Measurements from ENCODE around the gene ASNS.
"Not testable (repeated sequence)": the region's sequence is repeated elsewhere in the genome, so short reads cannot be mapped to it uniquely, and the experiment has no call there.

Gene ASNS

DNA sequence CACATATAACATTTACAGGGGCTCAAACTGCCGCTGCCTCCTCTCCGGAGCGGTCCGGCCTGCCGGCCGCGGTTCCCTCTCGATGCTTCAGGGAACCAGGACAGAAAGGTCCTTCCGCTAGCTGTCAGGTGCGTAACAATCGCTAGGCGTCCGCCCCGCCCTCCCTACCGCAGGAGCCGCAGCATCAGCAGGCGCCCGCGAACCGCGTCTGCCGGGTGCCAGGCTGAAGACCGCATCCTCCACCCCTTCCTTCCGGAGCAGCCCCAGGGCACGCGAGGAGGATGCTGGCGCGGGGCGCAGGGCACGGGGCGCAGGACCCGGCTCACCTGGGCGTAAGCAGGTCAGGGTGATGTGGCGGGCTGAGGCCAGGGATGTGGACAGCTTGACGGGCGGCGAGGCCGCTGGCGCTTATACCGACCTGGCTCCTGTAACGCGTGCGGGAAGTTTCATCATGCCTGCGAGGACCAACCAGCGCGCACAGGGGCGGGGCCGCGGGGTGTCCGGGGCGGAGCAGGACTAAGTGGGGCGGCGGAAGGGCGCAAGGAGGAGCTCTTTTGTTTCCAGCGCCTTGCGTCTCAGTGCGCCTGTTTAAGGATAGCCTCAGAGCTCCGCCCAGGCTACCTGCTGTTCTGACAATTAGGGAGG, at the start of gene ASNS:
Gene ASNS, minus strand, starts transcription at position 384 of the 645 bp plus-strand sequence. CDS start 3,252 bp downstream, outside the sequence.
- peak; percentile 96 for DNase-seq

- not testable (repeated sequence) for DNase-seq
These were observed 49.0 kb upstream of the ASNS start for GRCh38 chr7:97921254-97921653.

DNA sequence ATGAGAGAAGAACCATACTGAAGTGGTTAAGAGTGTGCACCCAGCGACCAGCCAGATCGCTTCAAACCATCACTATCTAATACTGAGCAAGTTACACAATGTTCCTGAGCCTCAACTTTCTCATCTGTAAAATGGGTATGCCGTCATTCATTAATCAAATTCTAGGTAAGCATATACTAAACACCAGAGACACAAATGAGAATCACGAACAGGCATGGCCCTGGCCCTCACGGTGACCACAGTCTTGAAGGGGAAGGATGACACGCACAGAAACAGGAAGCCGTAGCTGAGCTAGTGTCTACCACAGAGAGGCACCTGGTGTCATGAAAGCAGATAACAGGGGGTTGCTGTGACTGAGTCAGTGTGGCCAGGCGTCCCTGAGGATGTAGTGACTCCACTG, 43.1 kb upstream of the ASNS start:
- not testable (repeated sequence) for DNase-seq

GRCh38 chr7:97912294-97912693, 40.1 kb upstream of the ASNS start:
- DNase-seq, result not testable (repeated sequence)

- not testable (repeated sequence) for DNase-seq
These were observed 24.7 kb upstream of the ASNS start for GRCh38 chr7:97896893-97897292.

- DNase-seq, result not testable (repeated sequence)
These were observed 19.5 kb upstream of the ASNS start for GRCh38 chr7:97891721-97892120.

GRCh38 chr7:97879527-97879926, 7.3 kb upstream of the ASNS start:
- peak; percentile 41 for DNase-seq

- not testable (repeated sequence) for DNase-seq
These were observed 2.7 kb upstream of the ASNS start for GRCh38 chr7:97874894-97875293.

GRCh38 chr7:97873606-97874005, 1.4 kb upstream of the ASNS start:
- no peak for DNase-seq

GRCh38 chr7:97871659-97872024, 566 bp downstream of the ASNS start:
- peak; percentile 23 for DNase-seq

- DNase-seq, result peak; percentile 15
These were observed 3.4 kb downstream of the ASNS start for GRCh38 chr7:97868788-97869187.

- DNase-seq, result peak; percentile 10
These were observed 3.9 kb downstream of the ASNS start for GRCh38 chr7:97868314-97868713.

DNA sequence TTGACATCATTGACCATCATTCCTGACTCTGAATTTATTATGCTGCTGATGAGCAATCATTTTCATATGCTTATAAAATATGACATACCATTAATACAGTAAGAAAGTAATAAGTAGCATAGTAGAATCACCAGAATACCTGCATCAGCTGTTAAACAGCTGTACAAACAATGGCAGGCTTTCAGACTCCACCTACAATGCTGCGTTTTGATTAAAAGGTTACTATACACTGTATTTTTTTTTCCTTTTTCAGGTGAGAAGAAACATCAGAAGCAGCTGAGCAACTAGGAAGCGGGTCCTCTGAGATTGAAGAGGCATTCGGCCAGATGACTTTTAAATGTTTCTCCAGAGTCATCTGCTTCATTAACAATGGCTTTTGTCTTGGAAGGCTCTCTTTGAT, 7.1 kb downstream of the ASNS start:
- DNase-seq, result no peak

DNA sequence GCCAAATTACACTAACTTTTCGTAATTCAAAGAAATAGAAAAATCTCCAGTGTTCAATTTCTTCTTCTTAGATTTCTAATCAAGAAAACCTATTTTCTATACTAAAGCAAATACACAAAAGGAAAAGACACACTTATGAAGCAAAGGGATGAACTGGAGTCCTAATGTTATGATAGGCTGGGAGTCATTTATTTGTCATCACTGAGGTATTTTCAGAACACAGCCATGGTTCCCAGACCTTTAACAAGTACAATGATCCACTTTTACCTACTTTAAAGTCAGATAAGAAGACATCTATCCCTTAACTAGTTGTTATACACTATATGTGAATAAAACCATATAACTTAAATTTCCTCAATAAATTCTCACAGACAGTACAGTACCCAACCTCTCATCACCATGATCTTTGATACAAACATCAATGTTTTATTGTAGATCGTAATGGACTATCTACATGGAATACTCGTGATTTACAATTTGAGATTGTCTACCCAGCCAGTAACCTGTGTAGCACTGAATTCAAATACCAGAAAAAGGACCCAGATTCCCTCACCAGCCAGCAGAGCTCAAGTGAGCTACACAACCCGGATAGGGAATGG, 12.5 kb downstream of the ASNS start:
- DNase-seq, result no peak

DNA sequence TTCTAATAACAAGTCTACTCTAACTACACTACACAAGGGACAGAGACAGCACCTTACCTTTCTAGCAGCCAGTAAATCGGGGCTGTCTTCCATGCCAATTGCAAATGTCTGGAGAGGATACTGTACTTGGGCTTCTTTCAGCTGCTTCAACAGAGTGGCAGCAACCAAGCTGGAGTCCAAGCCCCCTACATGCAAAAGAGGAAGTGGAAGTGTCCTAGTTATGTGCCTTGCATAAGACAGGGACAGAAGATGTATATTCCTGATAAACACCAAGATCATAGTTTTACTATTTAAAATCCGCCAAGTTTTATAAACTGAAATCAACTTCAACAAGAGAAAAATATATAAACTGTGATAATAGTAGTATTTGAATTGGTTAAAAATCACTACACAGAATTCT, 14.0 kb downstream of the ASNS start:
- DNase-seq, result peak; percentile 60

GRCh38 chr7:97857544-97857943, 14.7 kb downstream of the ASNS start:
- DNase-seq, result no peak

- DNase-seq, result no peak
These were observed 20.5 kb downstream of the ASNS start for GRCh38 chr7:97851683-97852082.

- DNase-seq, result not testable (repeated sequence)
These were observed 21.8 kb downstream of the ASNS start for GRCh38 chr7:97850262-97851031.

DNA sequence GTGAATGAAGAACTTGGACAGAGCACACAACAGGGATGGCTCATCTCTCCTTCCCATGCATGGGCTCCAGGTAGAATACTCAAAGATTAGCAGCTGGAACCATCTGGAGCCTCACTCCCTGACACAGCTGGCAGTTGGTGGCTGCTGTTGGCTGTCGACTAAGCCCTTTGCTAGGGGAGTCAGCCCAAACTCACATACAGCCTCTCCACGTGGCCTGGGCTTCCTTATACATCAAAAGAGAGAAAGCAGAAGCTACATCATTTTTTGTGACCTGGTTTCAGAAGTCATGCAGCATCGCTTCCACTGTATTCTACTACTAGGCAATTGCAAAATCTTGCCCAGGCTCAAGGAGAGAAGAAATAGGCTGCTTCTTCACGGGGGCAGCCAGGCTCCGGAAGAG, 24.4 kb downstream of the ASNS start:
- peak; percentile 57 for DNase-seq

DNA sequence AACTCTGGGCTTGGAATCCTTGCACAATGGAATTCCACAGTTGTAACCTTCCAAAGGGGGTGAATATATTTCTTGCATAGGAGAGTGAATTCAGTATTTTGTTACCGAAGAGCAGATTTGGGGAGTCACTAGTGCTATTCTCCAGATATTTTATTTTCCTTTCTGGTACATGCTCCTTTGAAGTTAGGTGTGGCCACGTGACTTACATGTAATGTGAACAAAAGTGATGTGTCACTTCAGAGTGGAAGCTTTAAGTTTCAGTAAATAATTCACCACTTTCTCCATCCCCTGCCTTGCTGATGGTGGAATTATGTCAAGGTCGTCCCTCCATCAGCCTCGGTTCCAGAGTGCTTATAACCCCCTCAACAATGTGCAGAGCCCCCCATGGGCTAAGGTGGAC, 25.3 kb downstream of the ASNS start:
- DNase-seq, result no peak

- DNase-seq, result peak; percentile 63
These were observed 26.5 kb downstream of the ASNS start for GRCh38 chr7:97845622-97846203.

- DNase-seq, result no peak
These were observed 28.2 kb downstream of the ASNS start for GRCh38 chr7:97844036-97844435.

DNA sequence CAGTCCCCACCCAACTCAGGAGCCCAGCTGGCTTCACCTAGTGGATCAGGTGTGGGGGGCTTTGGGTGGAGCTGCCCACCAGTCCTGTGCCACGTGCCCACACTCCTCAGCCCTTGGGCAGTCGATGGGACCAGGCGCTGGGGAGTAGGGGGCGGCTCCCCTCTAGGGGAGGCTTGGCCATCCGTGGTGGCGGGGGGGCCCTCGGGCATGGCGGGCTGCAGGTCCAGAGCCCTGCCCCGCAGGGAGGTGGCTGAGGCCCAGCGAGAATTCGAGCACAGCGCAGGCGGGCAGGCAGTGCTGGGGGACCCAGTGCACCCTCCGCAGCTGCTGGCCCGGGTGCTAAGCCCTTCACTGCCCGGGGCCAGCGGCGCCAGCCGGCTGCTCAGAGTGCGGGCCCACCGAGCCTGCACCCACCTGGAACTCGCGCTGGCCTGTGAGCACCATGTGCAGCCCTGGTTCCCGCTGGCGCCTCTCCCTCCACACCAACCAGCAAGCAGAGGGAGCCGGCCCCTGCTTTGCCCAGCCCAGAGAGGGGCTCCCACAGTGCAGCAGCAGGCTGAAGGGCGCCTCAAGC, 29.3 kb downstream of the ASNS start:
- DNase-seq, result no peak

Measured in hematopoietic multipotent progenitor cell treated with erythropoietin and hydrocortisone succinate and interleukin-3 and kit ligand, for 4 days (in vitro differentiated cells).